ENCODE measurements around the gene TESK2.
"Not testable (repeated sequence)": the region's sequence is repeated elsewhere in the genome, so short reads cannot be mapped to it uniquely, and the experiment has no call there.

TESK2 gene

GRCh38 chr1:45411510-45411899 lies 79.5 kb downstream of the TESK2 start:
- no peak for DNase-seq (ENCODE audit: low spot score)

DNA sequence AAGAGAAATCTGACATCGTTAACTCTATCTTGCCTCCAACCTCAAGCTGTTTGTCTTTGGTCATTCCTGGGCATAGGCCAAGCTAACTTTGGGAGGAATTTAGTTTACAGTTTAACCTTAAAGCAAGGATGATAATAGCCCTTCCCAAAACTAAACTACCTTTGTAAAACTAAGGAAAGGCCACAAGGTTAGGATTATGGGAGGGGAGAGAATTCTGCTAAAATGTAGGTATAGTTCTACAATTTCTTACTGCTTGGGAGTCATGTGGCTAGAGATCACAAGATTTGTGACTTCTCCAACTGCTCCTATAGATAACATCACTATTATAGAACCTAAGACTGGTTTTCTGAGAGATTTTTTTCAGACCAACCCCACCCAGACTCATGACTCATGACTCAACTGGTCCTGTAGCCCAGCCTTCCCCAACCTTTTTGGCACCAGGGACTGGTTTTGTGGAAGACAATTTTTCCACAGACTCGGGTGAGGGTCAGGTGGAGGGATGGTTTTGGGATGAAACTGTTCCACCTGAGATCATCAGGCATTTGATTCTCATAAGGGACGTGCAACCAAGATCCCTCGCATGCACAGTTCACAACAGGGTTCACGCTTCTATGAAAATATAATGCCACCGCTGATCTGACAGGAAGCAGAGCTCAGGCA lies 80.0 kb downstream of the TESK2 start:
- no peak for DNase-seq (ENCODE audit: low spot score)

DNA sequence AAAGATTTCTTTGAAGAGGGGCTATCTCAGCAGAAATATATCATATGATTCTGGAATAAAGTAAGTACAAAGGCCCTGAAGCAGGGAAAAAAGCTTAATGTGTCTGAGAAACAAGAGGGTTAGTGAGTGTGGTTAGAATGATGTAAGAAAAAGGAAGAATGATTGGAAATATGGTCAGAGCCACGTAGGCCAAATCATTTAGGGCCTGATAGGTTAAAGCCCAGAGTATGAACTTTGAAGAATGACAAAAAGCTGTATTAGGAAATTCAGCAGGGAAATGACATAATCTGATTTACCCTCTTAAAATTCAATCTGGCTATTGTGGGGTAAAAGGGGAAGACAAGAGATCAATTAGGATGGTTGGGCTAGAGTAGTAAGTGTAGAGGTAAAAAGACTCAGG lies 81.7 kb downstream of the TESK2 start:
- no peak for DNase-seq (ENCODE audit: low spot score)

DNA sequence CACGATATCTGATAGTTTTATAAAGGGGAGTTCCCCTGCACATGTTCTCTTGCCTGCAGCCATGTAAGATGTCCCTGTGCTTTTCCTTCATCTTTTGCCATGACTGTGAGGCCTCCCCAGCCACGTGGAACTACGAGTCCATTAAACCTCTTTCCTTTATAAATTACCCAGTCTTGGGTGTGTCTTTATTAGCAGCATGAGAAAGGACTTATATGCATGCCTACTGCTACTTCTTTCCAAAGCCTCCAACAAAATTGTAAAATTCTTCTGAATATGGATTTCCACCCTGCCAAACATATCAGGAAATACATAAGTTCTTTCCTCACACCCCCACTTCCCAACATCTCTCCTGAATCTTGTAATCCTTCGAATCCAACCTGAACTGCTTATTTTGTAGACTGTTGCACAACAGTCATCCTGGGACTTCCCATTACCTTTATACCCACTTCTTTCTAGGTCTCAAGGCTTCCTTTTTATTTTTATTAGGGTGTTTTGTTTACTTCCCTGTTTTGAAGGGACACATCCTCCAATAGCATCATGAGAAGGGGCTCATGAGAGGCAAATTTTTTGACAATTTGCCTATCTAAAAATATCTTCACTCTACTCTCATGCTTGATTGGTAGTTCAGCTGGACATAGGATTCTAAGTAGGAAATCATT lies 83.2 kb downstream of the TESK2 start:
- DNase-seq (ENCODE audit: low spot score): no peak

DNA sequence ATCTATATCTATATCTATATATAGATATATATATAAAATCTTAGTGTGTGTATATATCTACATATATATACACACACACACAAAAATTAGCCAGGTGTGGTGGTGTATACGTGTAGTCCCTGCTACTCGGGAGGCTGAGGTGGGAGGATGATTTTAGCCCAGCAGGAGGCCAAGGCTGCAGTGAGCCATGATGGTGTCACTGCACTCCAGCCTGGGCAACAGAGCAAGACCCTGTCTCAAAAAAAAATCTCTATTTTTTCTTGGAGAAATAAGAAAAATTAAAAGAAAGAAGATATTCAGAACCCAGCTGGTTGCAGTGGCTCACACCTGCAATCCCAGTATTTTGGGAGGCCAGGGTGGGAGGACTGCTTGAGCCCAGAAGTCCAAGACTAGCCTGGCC lies 85.3 kb downstream of the TESK2 start:
- DNase-seq (ENCODE audit: low spot score): no peak

GRCh38 chr1:45403718-45404117 lies 87.2 kb downstream of the TESK2 start:
- no peak for DNase-seq (ENCODE audit: low spot score)

DNA sequence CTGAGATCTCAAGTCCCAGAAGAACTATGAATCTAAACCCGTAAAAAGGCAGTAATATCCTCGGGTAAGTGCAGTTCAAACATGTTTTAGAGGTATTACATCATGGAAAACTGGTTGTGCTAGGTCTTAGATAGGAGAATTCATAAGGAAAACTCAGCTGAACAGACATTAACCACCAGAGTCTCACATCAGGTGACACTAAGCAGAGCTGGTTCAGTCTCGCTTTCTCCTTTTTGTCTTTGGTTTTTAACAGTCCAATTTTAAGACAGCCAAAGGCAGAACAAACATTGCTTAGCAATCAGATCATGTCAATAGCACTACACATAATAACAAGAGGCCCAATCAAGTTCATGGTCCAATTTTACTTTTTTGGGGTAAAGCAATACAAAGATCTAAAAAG lies 87.7 kb downstream of the TESK2 start:
- no peak for DNase-seq (ENCODE audit: low spot score)

GRCh38 chr1:45401524-45401923 lies 89.4 kb downstream of the TESK2 start:
- DNase-seq (ENCODE audit: low spot score): no peak

GRCh38 chr1:45400049-45400448 lies 90.9 kb downstream of the TESK2 start:
- DNase-seq (ENCODE audit: low spot score): no peak

DNA sequence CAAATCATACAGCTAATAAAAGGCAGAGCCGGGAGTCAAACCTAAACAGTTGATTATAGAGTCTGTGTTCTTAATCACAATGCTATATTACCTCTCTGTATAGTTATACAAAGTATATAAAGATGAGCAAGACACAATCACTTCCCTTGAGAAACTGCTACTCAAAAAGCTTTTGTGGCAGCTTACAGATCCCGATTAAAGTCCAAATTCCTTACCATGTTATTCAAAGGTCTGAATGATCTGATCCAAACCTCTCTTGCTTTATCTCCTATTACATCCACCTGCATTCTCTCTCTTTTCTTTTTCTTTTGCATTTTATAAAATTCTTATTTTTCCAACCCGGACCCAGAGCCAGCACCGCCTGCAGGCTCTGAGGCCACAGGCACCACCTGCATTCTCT lies 93.7 kb downstream of the TESK2 start:
- no peak for DNase-seq (ENCODE audit: low spot score)

GRCh38 chr1:45395582-45395981 lies 95.4 kb downstream of the TESK2 start:
- no peak for DNase-seq (ENCODE audit: low spot score)

- DNase-seq (ENCODE audit: low spot score): no peak
Measured at GRCh38 chr1:45395051-45395450, 95.9 kb downstream of the TESK2 start.

GRCh38 chr1:45394342-45394741 lies 96.6 kb downstream of the TESK2 start:
- DNase-seq (ENCODE audit: low spot score): no peak

- no peak for DNase-seq (ENCODE audit: low spot score)
Measured at GRCh38 chr1:45393718-45394302, 97.2 kb downstream of the TESK2 start.

- DNase-seq (ENCODE audit: low spot score): no peak
Measured at GRCh38 chr1:45386219-45386618, 104.7 kb downstream of the TESK2 start.

GRCh38 chr1:45385302-45385701 lies 105.7 kb downstream of the TESK2 start:
- DNase-seq (ENCODE audit: low spot score): no peak

DNA sequence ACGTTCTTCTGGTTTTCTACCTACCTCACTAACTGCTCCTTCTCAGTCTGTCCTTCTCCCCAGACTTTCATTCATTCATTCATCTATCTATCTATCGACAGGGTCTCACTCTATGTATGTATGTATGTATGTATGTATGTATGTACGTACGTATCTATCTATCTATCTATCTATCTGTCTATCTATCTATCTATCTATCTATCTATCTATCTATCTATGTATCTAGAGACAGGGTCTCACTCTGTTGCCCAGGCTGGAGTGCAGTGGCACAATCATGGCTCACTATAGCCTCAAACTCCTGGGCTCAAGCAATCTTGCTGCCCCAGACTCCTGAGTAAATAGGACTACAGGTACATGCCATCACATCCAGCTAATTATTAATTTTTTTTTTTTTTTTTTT lies 106.8 kb downstream of the TESK2 start:
- not testable (repeated sequence) for DNase-seq (ENCODE audit: low spot score)

GRCh38 chr1:45383191-45383590 lies 107.8 kb downstream of the TESK2 start:
- DNase-seq (ENCODE audit: low spot score): no peak

DNA sequence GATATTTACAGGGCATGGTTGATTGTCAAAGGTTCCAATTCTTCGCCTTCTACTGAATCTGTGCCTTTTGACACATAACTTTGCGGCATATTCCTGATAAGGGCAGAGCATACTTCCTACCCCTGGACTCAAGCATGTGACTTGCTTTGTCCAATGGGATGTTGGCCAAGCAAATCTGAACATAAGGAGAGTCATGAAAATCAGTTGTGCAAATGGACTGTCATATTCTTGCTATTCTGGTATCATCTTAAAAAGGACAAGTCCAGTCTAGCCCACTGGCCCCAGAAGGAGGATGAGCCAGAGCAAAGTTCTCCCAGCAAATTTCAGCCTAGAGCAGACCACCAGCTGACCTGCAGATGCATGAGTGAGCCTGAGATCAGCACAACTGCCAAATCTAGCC lies 109.7 kb downstream of the TESK2 start:
- DNase-seq (ENCODE audit: low spot score): no peak

GRCh38 chr1:45380730-45381129 lies 110.2 kb downstream of the TESK2 start:
- no peak for DNase-seq (ENCODE audit: low spot score)

DNA sequence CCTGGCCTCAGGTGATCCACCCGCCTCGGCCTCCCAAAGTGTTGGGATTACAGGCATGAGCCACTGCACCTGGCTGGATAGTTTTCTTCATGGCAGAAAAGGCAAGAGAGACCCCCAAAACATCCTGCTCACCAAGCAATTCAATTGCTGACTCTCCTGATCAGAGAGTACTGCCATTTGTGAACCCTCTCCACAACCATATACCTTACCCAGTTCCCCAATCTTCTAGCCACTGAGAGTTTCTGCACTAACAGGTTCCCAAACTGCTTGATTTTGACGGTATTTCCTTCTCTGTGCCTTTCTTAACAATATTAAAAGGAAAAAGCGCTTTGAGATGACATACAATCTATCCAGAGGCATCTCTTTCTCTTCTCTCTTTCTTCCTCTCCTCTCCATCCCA lies 110.8 kb downstream of the TESK2 start:
- no peak for DNase-seq (ENCODE audit: low spot score)

DNA sequence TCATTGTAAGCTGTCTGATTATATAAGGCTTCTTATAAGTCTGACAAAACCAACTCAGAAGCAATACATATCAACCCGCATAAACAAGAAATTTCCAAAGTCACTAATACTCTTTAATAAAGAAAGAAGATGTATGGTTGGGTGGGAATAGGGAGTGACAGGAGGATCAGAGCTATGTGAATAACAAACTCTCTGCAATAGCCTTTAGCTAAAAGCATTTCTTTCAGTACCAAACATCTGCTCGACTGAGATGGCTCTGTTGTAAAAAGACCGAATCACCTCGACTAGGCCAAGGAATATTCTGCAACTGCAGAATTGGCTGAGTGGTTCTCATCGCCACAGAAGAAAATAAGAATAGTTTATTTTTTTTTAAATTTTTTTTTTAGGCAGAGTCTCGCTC lies 111.4 kb downstream of the TESK2 start:
- DNase-seq (ENCODE audit: low spot score): no peak

DNA sequence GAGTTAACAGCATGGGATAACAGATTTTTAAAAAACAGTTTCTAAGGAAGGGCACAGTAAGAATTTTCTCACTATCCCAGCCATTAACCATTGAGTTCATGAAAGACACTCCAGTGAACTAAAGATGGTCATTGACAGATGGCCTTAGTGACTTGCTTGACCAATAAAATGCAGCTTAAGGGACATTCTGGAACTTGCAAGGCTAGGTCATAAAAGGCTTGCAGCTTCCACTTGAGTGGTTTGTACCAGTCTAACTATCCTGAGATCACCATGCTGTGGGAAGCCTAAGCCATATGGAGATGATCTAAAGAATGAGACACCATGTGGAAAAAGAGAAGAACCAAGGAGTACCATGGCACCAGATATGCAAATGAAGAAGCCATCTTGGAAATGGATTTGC lies 112.8 kb downstream of the TESK2 start:
- DNase-seq (ENCODE audit: low spot score): no peak
